Ureter (tissue), 1 donor: ENCODE results near the gene DNAI2. TPM values are rescaled to one million over a fixed set of nuclear protein-coding genes. Genes with fewer than 3 reads are reported as not detected.
A peak's percentile ranks its signal among the peaks of the same experiment; 100 is the strongest.

Experiments used
- DNase-seq: peaks from one replicate; pipeline ENCODE4 v3.0.0-alpha.2; 2020; ENCODE audit warnings: low spot score
- total RNA-seq: library from RNA; stranded (reverse); gene quantifications from one replicate; pipeline ENCODE4 v1.2.4, GENCODE V29; 2023
- donor health status: DM: yes; HTN: yes; CAD: no.

DNAI2 gene, protein sequence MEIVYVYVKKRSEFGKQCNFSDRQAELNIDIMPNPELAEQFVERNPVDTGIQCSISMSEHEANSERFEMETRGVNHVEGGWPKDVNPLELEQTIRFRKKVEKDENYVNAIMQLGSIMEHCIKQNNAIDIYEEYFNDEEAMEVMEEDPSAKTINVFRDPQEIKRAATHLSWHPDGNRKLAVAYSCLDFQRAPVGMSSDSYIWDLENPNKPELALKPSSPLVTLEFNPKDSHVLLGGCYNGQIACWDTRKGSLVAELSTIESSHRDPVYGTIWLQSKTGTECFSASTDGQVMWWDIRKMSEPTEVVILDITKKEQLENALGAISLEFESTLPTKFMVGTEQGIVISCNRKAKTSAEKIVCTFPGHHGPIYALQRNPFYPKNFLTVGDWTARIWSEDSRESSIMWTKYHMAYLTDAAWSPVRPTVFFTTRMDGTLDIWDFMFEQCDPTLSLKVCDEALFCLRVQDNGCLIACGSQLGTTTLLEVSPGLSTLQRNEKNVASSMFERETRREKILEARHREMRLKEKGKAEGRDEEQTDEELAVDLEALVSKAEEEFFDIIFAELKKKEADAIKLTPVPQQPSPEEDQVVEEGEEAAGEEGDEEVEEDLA
- not detected for total RNA-seq

DNA sequence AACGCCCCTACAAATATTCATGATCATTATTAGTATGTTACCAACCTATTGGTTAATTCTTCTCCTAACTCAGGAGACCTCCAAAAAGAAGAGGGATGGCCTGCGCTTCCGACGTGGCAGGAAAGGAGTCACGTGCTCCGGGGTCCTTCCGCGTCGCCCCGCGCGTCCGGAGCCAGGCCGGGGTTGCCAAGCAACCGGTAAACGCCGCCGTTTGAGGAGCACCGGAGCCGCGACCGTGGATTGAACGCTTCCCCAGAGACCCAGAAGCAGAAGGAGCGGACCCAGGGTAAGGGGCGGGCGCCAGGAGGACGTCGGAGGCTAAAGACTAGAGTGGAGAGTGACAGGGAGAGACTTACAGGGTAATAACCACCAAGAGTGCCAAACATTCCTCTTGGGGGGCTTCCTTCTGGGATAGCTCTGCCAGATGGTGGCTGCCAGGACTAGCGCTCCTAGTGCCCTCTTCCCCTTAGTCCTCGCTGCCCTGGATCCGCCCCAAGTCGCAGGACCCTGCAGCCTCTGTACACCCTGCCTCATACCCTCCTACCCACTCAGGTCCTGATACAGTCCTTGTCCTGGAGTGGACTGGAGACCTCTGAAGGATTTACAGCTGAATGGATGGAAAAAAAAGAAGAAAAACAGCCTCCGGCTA is at the start of gene DNAI2:
Gene DNAI2, plus strand, starts transcription at position 175 of the 649 bp plus-strand sequence. CDS start 7,584 bp downstream, outside the sequence.
- DNase-seq: no peak

GRCh38 chr17:74224959-74225725 is 48.9 kb upstream of the DNAI2 start:
- DNase-seq: no peak

DNA sequence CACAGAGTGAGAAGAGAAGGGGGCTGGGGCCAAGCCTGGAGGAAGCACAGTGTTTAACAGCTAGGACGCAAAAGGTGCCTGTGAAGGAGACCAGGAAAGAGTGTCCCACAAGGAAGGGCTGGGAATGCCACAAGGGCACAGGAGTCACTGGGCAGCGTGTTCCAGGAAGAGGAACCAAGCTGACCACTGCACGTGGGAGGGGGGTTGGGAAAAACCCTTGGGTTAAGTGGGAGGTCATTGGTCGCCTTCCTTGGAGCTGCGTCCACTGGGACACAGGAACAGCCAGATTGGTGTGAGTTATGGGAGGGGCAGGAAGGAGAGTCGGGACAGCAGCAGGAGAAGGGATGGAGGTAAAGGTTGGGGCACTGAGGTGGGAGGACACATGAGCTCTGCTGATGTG is 47.8 kb upstream of the DNAI2 start:
- no peak for DNase-seq

- DNase-seq: no peak
These were observed 46.6 kb upstream of the DNAI2 start for GRCh38 chr17:74227271-74228080.

- DNase-seq: no peak
These were observed 45.6 kb upstream of the DNAI2 start for GRCh38 chr17:74228306-74228978.

DNA sequence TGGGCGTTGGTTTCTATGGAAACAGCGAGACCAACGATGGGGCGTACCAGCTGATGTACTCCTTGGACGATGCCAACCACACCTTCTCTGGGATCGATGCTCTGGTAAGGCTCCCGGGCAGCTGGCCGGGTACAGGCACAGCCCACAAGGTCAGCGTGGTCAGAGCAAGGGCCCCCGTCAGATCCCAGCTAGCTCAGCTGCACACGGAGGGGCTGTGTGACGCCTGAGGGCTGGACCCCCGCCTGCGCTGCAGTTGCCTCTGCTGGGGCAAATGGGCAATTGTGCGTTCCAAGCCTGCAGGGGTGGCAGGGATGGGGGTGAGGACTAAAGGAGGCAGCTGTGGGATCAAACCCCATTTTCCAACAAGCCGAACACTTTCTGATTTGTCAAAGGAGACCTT is 43.1 kb upstream of the DNAI2 start:
- DNase-seq: no peak

GRCh38 chr17:74231928-74232907 is 41.8 kb upstream of the DNAI2 start:
- no peak for DNase-seq

- DNase-seq: no peak
These were observed 40.1 kb upstream of the DNAI2 start for GRCh38 chr17:74233937-74234336.

DNA sequence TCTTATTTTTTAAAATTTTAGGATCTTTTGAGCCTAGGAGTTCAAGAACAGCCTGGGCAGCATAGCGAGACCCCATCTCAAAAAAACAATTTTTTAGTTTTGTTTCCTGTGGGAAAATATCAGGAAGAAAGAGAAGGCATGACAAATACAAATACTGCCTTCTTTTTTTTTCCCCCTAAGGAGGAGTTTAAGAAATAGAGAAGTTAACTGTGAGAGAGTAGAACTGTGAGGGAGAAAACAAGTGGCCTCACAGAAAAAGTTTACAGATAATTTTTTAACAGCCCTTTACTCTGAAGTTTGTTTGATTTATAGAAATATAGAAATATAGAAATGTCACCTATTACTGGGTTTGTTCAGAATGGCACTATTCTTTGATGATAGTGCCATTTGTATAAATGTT is 39.5 kb upstream of the DNAI2 start:
- no peak for DNase-seq

GRCh38 chr17:74235040-74235581 is 38.9 kb upstream of the DNAI2 start:
- DNase-seq: no peak

DNA sequence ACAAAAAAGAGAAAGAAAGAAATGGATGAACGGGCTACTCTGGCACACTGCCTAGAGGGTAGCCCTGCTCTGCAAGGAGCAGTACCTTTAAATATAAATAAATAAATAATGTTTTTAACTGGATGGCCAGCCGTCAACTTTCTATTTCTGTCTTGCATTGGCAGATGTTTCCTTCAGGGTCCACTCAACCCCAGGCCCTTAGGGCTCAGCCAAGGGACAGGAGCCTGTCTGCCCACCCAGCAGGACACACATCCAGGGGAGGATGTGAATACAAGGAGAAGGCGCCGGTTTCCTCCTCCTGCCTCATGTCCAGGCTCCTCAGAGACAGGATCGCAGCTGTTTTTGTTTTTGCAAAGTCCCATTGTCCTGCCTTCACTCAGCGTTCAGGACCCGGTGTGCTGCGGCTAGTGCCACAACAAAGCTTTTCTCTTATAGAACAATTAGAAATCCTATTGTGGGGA is 38.1 kb upstream of the DNAI2 start:
- DNase-seq: no peak

- no peak for DNase-seq
These were observed 36.7 kb upstream of the DNAI2 start for GRCh38 chr17:74237321-74237720.

GRCh38 chr17:74239172-74239571 is 34.9 kb upstream of the DNAI2 start:
- DNase-seq: peak; percentile 57

DNA sequence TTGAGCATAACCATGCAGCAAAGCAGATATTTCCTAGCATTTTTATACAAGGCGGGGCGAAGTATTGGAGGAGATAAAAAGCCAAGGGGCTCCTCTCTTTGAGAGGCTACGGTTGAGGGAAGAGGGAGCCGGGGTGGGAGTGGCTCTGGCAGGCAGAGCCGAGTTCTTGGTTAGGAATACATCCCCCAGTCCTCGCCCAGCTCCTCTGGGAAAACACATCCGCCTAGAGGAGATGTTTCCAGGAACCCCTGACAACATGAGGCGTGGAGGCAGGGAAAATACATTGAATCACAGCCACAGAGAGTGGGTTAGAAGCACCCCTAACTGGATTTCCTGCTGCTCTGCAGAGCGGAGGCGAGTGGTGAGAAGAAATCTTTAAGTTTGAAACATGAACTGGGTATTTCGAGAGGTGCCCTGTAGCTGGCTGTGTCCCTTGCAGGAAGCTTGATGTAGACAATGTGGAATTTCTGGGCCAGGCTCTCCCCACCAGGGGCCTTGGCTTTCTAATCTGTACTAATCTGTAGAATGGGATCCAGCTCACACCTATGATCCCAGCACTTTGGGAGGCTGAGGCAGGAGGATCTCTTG is 33.3 kb upstream of the DNAI2 start:
- DNase-seq: no peak

GRCh38 chr17:74241431-74241830 is 32.6 kb upstream of the DNAI2 start:
- DNase-seq: no peak

DNA sequence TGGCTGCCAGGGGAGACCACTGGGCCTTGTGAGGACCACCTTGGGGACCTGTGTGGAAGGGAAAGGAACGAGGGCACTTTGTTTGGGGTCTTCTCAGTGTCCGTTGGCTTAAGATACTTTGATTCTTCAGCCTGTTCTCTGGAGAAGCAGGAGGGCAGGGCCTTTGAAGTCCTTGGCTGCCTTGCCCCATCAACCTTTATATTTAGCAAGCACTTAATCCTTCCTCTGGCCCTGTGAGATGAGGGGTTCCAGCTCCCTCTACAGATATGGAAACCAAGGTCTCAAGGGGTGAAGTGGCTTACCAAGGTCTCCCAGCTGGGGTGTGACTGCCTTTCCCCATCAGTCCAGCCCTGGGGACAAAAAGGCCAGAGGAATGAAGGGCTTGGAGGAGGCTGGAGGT is 32.2 kb upstream of the DNAI2 start:
- DNase-seq: no peak

DNA sequence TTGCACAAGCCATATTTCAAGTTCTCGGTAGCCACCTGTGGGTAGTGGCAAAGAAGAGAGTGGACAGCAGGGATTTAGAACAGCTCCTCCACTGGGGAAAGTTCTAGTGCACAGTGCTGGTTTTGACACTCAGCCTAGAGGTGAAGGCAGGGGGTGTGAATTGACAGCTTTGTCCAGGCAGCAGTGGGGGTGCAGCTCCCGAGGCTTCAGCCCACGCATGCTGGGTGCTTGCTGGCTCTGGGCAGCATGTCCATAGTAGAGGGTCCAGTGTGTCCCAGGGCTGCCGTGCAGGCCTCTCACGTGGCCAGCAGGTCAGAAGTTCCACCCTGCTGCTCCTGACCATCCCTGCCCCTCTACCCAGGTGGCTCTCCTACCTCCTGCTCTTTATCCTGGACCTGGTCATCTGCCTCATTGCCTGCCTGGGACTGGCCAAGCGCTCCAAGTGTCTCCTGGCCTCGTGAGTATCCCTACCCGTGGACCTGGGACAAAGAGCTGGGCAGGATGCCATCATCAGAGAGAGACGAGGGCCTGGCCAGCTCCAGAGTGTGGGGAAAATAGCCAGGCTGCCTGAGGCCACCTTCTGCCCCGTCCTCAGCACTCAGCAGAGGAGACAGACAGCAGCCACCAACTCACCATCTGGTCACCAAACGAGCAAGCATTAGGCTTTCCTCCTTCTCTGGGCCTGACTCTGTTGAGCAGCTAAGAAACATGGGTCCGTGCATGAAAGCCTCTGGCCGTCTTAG is 30.9 kb upstream of the DNAI2 start:
- DNase-seq: no peak

DNA sequence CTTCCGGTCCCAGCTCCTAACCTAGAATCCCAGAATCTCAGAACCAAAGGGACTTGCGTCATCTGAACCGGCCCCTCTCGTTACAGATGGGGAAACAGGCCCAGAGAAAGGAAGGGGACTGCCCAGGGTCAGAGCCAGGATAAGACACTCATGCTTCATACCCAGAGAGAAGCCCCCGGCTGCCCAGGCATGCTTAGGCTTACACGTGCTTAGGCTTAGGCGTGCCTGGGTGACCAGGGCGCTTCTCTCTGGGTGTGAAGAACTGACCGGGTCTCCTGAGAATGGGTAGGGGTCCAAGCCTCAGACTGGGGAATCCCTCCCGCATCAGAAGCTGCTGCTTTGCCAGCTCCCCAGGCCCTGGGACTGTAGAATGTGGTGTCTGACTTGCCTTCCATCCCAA is 29.9 kb upstream of the DNAI2 start:
- DNase-seq: no peak
